ENCODE measurements around the gene PACS1. TPM values are rescaled to one million over a fixed set of nuclear protein-coding genes. Genes with fewer than 3 reads are reported as not detected.

Gene PACS1
- total and polyA plus RNA-seq, 8 donors = 50.7 to 57.5 (median 54.9) TPM

DNA sequence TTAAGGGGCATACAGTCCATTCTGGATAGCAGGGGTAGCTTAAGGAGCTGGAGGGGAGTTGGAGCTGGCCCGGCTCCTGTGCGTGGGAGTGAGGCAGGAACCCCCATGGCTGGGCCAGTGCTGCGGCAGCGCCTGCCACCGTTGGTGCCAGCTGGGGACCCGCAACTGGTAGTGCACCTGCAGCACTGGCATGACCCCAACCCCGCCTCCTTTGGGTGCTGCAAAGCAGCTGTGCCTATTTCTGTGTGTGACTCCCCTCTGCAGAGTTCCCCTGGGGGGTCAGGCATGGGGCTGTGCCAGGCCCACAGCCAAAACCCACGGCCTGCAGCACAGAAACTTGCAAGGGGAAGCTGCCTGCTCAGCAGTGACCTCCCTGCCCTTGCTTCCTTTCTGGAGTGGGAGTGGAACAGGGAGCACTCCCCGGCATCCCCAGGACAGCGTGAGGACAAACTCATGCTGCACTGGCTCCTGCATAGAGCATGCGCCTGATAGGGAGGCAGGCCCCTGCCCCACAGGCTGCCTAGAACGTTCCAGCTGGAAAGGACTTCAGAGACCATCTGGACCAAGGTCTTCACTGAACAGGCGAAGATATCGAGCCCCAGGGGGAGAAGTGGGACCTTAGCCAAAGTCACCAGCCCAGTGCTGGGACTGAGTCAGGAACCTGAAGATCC, 172.2 kb downstream of the PACS1 start:
- no peak for ATAC-seq
- intact Hi-C loops (cut with DNase I) = no loop called here
- H3K9me3 ChIP-seq = no peaks in the 10 kb centered on the region
- TF ChIP-seq, protein P1, sequence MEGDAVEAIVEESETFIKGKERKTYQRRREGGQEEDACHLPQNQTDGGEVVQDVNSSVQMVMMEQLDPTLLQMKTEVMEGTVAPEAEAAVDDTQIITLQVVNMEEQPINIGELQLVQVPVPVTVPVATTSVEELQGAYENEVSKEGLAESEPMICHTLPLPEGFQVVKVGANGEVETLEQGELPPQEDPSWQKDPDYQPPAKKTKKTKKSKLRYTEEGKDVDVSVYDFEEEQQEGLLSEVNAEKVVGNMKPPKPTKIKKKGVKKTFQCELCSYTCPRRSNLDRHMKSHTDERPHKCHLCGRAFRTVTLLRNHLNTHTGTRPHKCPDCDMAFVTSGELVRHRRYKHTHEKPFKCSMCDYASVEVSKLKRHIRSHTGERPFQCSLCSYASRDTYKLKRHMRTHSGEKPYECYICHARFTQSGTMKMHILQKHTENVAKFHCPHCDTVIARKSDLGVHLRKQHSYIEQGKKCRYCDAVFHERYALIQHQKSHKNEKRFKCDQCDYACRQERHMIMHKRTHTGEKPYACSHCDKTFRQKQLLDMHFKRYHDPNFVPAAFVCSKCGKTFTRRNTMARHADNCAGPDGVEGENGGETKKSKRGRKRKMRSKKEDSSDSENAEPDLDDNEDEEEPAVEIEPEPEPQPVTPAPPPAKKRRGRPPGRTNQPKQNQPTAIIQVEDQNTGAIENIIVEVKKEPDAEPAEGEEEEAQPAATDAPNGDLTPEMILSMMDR (IDR thresholded peaks at IDR 0.05) = no peak
- no peaks in the 10 kb centered on the region for H3K27me3 ChIP-seq
- no peak overlapping the region for H3K4me3 ChIP-seq
- H3K36me3 ChIP-seq = peaks cover 0 to 76% of the 10 kb centered on the region in 2 donors
- H3K27ac ChIP-seq = no peak overlapping the region
- H3K4me1 ChIP-seq = no peaks in the 10 kb centered on the region
- DNase-seq = no peak

DNA sequence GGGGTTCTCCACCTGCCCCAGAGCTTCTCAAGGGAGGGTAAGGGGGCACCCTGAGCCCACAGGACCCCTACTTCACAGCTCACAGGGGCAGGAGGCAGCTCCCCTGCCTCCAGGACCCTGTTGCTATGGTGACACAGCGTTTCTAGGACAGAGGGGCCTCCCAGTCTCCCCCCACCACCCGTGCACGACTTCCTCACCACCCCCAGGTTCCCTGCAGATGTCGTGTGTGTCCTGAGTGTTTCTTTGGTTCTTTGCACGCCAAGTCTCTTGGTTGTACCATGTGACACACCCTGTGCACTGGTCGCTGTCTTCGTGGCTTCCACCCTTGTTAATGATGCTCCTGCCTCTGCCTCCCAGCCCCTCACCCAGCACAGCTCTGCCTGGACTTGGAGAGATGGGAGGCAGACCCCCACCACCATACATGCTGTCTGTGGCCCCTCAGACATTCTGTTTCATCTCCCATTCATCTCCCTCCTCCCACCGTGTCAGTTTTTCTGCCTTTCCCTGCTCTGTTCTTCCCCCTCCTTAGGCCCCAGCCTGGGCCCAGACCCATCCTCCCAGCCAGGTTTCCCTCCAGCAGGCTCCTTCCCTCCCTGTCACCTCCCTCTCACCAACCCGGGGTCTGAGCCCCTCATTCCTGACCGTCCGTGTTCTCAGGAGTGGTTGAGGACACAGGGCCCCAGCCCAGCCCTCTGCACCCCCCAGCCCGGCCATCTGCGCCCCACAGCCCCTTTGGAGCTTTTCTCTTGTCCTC, 173.9 kb downstream of the PACS1 start:
- Histone ChIP-seq H3K4me3 (no peak overlapping the region), H3K27ac (no peak overlapping the region), H3K36me3 (peaks cover 0 to 60% of the 10 kb centered on the region in 2 donors), H3K4me1 (no peaks in the 10 kb centered on the region), H3K27me3 (no peaks in the 10 kb centered on the region), H3K9me3 (no peaks in the 10 kb centered on the region)
- DNase-seq (no peak), ATAC-seq (no peak)
- intact Hi-C loops (cut with DNase I) = no loop called here
- TF ChIP-seq, protein P1 (IDR thresholded peaks at IDR 0.05) = no peak

DNA sequence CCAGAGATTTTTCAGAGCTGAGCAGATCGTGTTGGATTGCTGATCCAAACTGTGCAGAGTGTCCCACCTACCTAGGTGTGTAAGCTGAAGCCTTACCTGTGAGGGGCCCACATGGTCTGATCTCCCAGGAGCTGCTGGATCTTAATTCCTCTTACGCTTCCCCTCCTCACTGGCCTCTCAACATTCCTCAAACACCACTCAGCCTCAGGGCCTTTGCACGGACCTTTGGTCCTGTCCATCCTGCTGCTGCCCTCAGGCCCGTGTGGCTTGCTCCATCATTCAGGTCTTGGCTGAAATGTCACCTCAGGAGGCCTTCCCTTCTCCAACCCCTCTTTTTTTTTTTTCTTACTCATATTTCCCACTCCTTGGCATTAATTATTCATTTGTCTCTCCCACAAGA, 177.2 kb downstream of the PACS1 start:
- Histone ChIP-seq H3K4me3 (no peak overlapping the region), H3K9me3 (no peaks in the 10 kb centered on the region), H3K4me1 (no peaks in the 10 kb centered on the region), H3K27ac (no peak overlapping the region), H3K27me3 (no peaks in the 10 kb centered on the region), H3K36me3 (peaks cover 0 to 27% of the 10 kb centered on the region in 2 donors)
- ATAC-seq (no peak), DNase-seq (no peak)
- intact Hi-C loops (cut with DNase I) = no loop called here
- TF ChIP-seq, protein P1 (IDR thresholded peaks at IDR 0.05) = no peak

DNA sequence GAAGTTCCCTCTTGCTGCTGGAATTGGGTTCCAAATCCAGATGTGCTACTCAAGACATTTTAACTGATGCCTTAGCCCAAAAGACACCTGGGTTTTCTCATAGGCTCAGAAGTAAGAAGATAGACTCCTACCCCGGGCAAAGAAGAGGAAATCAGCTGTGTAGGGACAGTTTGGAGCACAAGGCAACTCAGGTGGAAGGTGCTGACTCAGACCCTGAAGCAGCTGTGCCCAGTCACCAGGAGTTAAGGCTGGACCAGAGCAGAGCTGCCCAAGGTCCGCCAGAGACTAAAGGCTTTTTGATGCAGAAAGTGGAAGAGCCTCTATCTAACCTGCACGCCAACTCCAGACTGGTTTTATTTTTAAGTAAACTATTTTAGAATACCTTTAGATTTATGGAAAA, 177.7 kb downstream of the PACS1 start:
- no peaks in the 10 kb centered on the region for H3K9me3 ChIP-seq

DNA sequence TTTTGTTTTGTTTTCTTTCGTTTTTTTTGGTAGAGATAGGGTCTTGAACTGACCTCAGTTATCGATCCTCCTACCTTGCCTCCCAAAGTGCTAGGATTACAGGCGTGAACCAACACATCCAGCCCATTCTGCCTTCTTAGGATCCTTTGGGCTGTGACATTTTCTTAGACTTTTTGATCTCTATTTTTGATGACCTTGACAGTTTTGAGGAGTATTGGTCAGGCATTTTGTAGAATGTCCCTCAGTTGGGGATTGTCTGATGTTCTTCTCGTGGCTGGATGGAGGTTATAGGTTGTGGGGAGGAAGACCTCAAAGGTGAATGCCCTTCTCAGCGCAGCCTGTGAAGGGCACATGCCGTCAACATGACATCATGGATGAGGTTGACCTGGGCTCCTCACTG, 178.8 kb downstream of the PACS1 start:
- H3K36me3 ChIP-seq = peaks cover 0 to 11% of the 10 kb centered on the region in 2 donors
- no peak overlapping the region for H3K4me3 ChIP-seq
- ATAC-seq (no peak), DNase-seq (no peak)
- no peaks in the 10 kb centered on the region for H3K27me3 ChIP-seq
- intact Hi-C loops (cut with DNase I) = no loop called here
- TF ChIP-seq, protein P1 (IDR thresholded peaks at IDR 0.05) = no peak
- no peak overlapping the region for H3K27ac ChIP-seq
- no peaks in the 10 kb centered on the region for H3K4me1 ChIP-seq
- H3K9me3 ChIP-seq = no peaks in the 10 kb centered on the region

More for the DNA sequence above, 177.7 kb downstream of the PACS1 start:
- no peak overlapping the region for H3K27ac ChIP-seq
- no peaks in the 10 kb centered on the region for H3K4me1 ChIP-seq
- no peaks in the 10 kb centered on the region for H3K27me3 ChIP-seq
- H3K36me3 ChIP-seq = peaks cover 0 to 22% of the 10 kb centered on the region in 2 donors
- DNase-seq (no peak), ATAC-seq (no peak)
- intact Hi-C loops (cut with DNase I) = no loop called here
- H3K4me3 ChIP-seq = no peak overlapping the region
- TF ChIP-seq, protein P1 (IDR thresholded peaks at IDR 0.05) = no peak
